Left kidney (tissue), 2 donors: ENCODE data around the gene FXYD6. TPM values are rescaled to one million over a fixed set of nuclear protein-coding genes. Genes with fewer than 3 reads are reported as not detected.

Experiments used
- DNase-seq: peaks from one replicate; pipeline ENCODE4 v3.0.0-alpha.2; 2013
- polyA plus RNA-seq: library from polyadenylated mRNA; unstranded; fragments of 120-200 nt; gene quantifications from one replicate; pipeline ENCODE4 v1.2.1, GENCODE V29; 2013; ENCODE audit not compliant: insufficient read length

Gene FXYD6
- polyA plus RNA-seq, 1 donor = 114 TPM

DNA sequence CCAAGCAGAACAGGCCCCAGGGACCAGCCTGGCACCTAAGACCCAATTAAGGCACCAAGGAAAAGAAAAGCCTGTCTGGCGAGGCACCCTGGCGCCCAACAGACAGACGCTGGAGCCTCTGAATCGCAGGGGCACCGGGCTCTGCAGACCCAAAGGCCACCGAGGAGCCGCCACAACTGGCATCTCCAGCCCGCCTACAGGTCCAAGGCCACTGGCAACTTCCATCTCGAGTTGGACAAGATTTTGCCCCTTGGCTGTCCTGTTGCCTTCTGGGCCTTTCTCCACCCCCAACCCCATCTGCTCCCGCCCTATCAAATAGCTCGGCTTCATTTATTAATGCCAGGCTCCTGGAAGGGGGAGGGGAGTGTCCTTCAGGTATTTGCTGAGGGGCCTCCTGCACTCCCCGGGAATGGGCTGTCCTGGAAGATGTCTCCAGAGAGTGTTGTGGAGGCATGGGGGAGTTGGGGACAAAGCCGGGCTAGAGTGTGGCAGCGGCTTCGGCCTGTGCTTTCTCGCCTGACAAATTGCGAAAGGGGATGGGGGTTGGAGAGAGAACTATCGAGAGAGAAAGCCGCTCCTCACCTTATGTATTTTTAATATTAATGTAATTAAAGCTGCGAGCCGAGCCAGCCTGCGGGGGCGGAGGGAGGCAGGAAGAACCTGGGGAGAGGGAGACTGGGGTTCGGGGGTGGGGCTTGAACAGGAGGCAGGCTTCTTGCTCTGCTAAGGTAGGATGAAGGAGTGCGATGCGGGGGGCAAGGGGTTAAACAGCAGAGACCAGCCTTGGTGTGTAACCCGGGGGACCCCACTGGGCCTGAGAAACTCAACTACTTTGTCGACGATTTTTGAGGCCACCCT lies 81.5 kb downstream of the FXYD6 start:
- no peak for DNase-seq

GRCh38 chr11:117794135-117794534 lies 82.3 kb downstream of the FXYD6 start:
- no peak for DNase-seq

DNA sequence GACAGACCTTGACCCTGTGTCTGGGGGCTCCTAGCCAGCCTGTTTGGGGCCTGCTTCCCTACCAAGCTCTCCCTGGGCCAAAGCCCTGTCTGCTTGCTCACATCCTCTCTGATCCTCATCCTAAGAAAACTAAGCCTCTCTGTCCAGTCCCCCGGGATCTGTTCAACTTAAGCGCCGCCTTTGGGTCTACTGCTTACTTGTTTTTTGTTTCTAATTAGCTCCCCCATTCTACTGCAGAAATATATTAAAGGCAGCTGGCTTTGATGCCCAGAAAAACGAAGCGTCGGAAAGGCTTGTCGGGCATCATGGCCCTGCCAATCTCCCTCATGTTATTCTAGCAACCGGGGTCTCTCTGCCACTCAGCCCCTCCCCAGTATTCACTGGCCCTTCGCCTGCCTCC lies 82.9 kb downstream of the FXYD6 start:
- no peak for DNase-seq

DNA sequence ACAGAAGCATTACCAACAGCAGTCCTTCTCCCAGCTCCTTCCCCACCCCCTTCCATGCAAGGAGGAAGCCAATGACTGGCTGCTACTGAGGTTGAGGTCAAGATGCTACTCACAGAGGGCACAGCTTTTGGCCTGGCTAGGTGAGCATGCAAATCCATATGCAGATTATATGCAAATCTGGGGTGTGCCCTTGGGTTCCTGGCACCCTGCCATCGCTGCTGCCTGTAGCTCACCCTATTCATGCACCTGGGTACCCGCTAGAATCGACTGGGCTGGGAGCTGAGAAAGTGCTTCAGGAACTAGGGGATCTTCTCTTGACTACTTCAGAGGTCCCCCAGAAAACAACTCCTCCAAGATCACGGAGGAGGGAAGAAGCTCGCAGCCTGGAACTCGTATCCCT lies 83.5 kb downstream of the FXYD6 start:
- DNase-seq = no peak

DNA sequence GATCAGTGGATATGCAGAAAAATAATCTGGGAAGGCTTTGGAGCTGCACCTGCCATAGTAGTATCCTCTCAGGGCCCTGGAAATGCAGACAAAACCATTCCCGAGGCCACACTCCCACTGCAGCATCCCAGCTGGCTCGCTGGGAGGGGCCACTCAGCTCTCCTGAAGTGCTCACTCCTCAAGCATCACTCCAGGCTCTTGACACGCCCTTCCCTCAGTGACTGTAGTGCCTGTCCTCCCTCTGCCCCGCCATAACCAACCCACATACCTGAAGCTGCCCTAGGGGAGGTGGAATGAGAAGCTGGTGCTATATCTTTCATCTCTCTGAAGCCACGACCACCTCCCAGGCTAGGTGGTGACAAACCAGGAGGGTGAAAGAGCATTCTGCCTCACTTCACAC lies 84.2 kb downstream of the FXYD6 start:
- DNase-seq = no peak

DNA sequence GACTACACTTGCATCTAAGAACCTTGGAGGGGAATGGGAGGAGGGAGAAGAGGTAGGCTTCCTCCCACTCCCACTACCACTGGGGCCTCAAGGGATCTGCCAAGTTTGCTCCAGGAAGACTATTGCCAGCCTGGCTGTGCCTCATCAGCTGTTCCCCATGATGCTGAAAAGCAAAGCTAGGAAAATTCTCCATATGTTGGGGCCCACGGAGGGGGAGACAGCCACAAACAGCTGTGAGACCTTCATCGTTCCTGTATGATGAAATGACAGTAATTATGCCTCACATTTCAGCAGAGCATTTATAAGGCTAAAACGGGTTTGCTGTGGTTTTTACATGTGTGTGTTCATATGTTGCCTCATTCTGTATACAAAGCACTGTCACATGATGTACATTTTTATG lies 86.2 kb downstream of the FXYD6 start:
- DNase-seq = no peak

GRCh38 chr11:117789241-117789640 lies 87.2 kb downstream of the FXYD6 start:
- DNase-seq = no peak

Other genes with a start within 250 kb of the FXYD6 start
- gene DSCAML1, start 79.4 kb downstream of the FXYD6 start, polyA plus RNA-seq = 2.8 TPM
- 316 TPM for gene FXYD2, start 51.9 kb downstream of the FXYD6 start, polyA plus RNA-seq
- gene TMPRSS13, start 52.7 kb upstream of the FXYD6 start, polyA plus RNA-seq = 0.58 TPM
- 2.1 TPM for gene IL10RA, start 109.7 kb upstream of the FXYD6 start, polyA plus RNA-seq
- 30.2 TPM for gene TMPRSS4, start 200.4 kb upstream of the FXYD6 start, polyA plus RNA-seq
- gene SMIM35, start 210.3 kb upstream of the FXYD6 start, polyA plus RNA-seq = 0.17 TPM